Osteocyte (in vitro differentiated cells): ENCODE results near the gene RINL. TPM values are rescaled to one million over a fixed set of nuclear protein-coding genes. Genes with fewer than 3 reads are reported as not detected.
"Not testable (repeated sequence)": the region's sequence is repeated elsewhere in the genome, so short reads cannot be mapped to it uniquely, and the experiment has no call there.

Experiments used
- DNase-seq: peaks from one replicate; pipeline ENCODE4 v3.0.0; 2021; ENCODE audit warnings: mixed read lengths; ENCODE audit not compliant: unreplicated experiment; ENCODE audit errors: extremely low spot score
- H3K27ac Mint-ChIP-seq: one replicate; pipeline ENCODE4 v1.8.0; 2021; ENCODE audit warnings: mild to moderate bottlenecking, mixed read lengths; ENCODE audit not compliant: unreplicated experiment
- H3K27me3 Mint-ChIP-seq: one replicate; pipeline ENCODE4 v1.8.0; 2021; ENCODE audit warnings: mixed read lengths; ENCODE audit not compliant: unreplicated experiment
- H3K36me3 Mint-ChIP-seq: one replicate; pipeline ENCODE4 v1.8.0; 2021; ENCODE audit warnings: mixed read lengths; ENCODE audit not compliant: unreplicated experiment
- H3K4me1 Mint-ChIP-seq: one replicate; pipeline ENCODE4 v1.8.0; 2021; ENCODE audit warnings: mixed read lengths; ENCODE audit not compliant: unreplicated experiment
- H3K4me3 Mint-ChIP-seq: one replicate; pipeline ENCODE4 v1.8.0; 2021; ENCODE audit warnings: mild to moderate bottlenecking, moderate library complexity, mixed read lengths; ENCODE audit not compliant: unreplicated experiment
- H3K9me3 Mint-ChIP-seq: one replicate; pipeline ENCODE4 v1.8.0; 2021; ENCODE audit warnings: mixed read lengths; ENCODE audit not compliant: unreplicated experiment
- CTCF ChIP-seq: fragments of 200-600 bp; sonication (generic); IDR thresholded peaks from 2 replicates; pipeline ENCODE4 v1.5.0; 2021; ENCODE audit warnings: antibody characterized with exemption, mild to moderate bottlenecking, moderate library complexity
- total RNA-seq: library from RNA; stranded (reverse); gene quantifications from 2 replicates; pipeline ENCODE4 v1.2.1, GENCODE V29; 2021

RINL gene
- total RNA-seq, 1 donor from 2014 or later = not detected

GRCh38 chr19:38890686-38891085, 12.6 kb upstream of the RINL start:
- Mint-ChIP-seq H3K36me3 (peaks cover 10% of the 10 kb centered on the region), H3K27ac (no peak overlapping the region)

GRCh38 chr19:38889803-38890202, 11.7 kb upstream of the RINL start:
- Mint-ChIP-seq H3K9me3 (no peaks in the 10 kb centered on the region), H3K27ac (no peak overlapping the region), H3K36me3 (peaks cover 10% of the 10 kb centered on the region), H3K27me3 (no peaks in the 10 kb centered on the region), H3K4me1 (no peaks in the 10 kb centered on the region), H3K4me3 (no peak overlapping the region)
- TF ChIP-seq CTCF = no peak
- no peak for DNase-seq

More at GRCh38 chr19:38890686-38891085, 12.6 kb upstream of the RINL start:
- no peak for DNase-seq
- Mint-ChIP-seq H3K4me3 (no peak overlapping the region), H3K4me1 (no peaks in the 10 kb centered on the region), H3K9me3 (no peaks in the 10 kb centered on the region), H3K27me3 (no peaks in the 10 kb centered on the region)
- no peak for TF ChIP-seq CTCF

- no peaks in the 10 kb centered on the region for H3K9me3 Mint-ChIP-seq
- TF ChIP-seq CTCF = no peak
- H3K27ac Mint-ChIP-seq = no peak overlapping the region
- no peak for DNase-seq
- H3K27me3 Mint-ChIP-seq = no peaks in the 10 kb centered on the region
- no peaks in the 10 kb centered on the region for H3K4me1 Mint-ChIP-seq
- peaks cover 10% of the 10 kb centered on the region for H3K36me3 Mint-ChIP-seq
- H3K4me3 Mint-ChIP-seq = no peak overlapping the region
Observed at GRCh38 chr19:38888876-38889275, 10.8 kb upstream of the RINL start.

GRCh38 chr19:38884691-38885090, 6.6 kb upstream of the RINL start:
- not testable (repeated sequence) for DNase-seq, H3K27ac Mint-ChIP-seq, H3K9me3 Mint-ChIP-seq, H3K27me3 Mint-ChIP-seq, H3K4me1 Mint-ChIP-seq, H3K4me3 Mint-ChIP-seq
- peaks cover 13% of the 10 kb centered on the region for H3K36me3 Mint-ChIP-seq

GRCh38 chr19:38883286-38883685, 5.2 kb upstream of the RINL start:
- no peak overlapping the region for H3K27ac Mint-ChIP-seq
- H3K36me3 Mint-ChIP-seq = peaks cover 13% of the 10 kb centered on the region
- H3K9me3 Mint-ChIP-seq = no peaks in the 10 kb centered on the region
- no peaks in the 10 kb centered on the region for H3K27me3 Mint-ChIP-seq
- no peak for TF ChIP-seq CTCF
- no peak overlapping the region for H3K4me3 Mint-ChIP-seq
- H3K4me1 Mint-ChIP-seq = no peaks in the 10 kb centered on the region
- DNase-seq = no peak
